ENCODE results near the gene GATA6. TPM values are rescaled to one million over a fixed set of nuclear protein-coding genes. Genes with fewer than 3 reads are reported as not detected.

The GATA6 gene
- total RNA-seq, 1 experiment from 2014 or later, result 2.9 TPM

GRCh38 chr18:22166069-22166950 is 3.1 kb upstream of the GATA6 start:
- no peak for DNase-seq (ENCODE audit: low read depth)

DNA sequence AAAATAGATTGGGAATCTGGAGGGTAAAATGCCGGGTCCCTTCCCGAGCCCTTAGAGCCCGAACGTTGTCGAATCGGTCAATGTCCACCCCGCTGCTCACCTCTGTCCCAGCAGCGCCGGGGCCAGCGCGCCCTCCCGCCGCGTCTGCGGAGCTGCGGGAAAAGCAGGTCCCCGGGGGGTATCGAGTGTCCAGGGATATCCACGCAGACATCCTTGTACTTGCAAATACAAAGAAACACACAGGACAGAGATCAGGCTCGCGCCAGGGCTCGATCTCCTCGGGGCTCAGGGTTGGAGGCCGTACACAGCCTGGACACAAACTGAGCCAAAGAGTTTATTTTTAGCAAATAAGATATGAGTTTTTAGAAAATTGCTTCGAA is 2.3 kb upstream of the GATA6 start:
- DNase-seq (ENCODE audit: low read depth), result no peak

- no peak for DNase-seq (ENCODE audit: low read depth)
Observed at GRCh38 chr18:22167471-22168241, 1.7 kb upstream of the GATA6 start.

GRCh38 chr18:22168360-22168921 is 948 bp upstream of the GATA6 start:
- peak; percentile 45 for DNase-seq (ENCODE audit: low read depth)

- peak; percentile 41 for DNase-seq (ENCODE audit: low read depth)
Observed at GRCh38 chr18:22169889-22170420, 566 bp downstream of the GATA6 start.

GRCh38 chr18:22170421-22171257 is 1.2 kb downstream of the GATA6 start:
- peak; percentile 75 for DNase-seq (ENCODE audit: low read depth)

GRCh38 chr18:22171258-22172119 is 2.1 kb downstream of the GATA6 start:
- DNase-seq (ENCODE audit: low read depth), result no peak

- DNase-seq (ENCODE audit: low read depth), result no peak
Observed at GRCh38 chr18:22172120-22172582, 2.8 kb downstream of the GATA6 start.

- no peak for DNase-seq (ENCODE audit: low read depth)
Observed at GRCh38 chr18:22172594-22173049, 3.2 kb downstream of the GATA6 start.

DNA sequence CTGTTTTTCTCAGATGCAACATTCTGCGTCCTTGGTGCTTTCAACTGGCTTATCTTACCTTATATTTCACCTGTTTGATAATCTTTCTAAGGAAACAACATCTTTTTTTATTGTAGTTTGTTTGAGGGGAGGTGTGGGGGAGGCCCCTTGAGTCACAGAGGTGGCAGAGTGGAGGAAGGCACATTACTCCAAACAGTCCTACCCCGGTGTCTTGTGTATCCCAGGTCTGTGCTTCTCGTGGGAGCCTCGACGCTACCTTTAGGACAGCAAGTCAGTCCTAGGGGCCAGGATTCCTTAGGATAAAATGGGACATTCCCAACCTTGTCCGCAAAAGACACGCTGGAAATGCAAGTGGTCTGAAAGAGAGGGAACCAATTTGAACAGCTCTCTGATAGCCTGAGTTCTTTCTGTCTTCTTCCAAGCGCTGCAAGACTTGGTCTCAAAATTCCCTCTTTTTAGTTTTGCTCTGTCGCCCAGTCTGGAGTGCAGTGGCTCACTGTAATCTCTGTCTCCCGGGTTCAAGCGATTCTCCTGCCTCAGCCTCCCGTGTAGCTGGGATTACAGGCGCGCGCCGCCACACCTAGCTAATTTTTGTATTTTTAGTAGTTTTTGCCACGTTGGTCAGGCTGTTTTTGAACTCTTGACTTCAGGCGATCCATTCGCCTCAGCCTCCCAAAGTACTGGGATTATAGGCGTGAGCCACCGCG is 4.0 kb downstream of the GATA6 start:
- no peak for DNase-seq (ENCODE audit: low read depth)

DNA sequence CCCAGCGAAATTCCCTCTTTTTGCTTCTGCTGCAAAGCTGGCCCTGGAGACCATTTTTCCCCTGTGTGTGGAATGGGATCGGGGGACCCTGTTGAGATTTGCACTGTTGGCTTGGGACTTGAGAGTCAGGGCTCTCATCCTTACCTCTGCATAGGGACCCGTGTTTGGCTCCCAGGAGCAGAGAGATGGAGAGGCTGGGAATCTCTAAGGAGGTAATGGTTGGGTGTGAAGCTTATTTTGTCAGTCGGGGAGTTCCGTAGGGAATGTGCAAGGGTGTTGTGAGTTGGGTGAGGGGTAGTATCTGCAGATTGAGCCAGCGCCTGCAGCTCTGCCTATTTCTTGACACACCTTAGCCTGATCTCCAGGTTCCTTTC is 4.5 kb downstream of the GATA6 start:
- DNase-seq (ENCODE audit: low read depth), result no peak

DNA sequence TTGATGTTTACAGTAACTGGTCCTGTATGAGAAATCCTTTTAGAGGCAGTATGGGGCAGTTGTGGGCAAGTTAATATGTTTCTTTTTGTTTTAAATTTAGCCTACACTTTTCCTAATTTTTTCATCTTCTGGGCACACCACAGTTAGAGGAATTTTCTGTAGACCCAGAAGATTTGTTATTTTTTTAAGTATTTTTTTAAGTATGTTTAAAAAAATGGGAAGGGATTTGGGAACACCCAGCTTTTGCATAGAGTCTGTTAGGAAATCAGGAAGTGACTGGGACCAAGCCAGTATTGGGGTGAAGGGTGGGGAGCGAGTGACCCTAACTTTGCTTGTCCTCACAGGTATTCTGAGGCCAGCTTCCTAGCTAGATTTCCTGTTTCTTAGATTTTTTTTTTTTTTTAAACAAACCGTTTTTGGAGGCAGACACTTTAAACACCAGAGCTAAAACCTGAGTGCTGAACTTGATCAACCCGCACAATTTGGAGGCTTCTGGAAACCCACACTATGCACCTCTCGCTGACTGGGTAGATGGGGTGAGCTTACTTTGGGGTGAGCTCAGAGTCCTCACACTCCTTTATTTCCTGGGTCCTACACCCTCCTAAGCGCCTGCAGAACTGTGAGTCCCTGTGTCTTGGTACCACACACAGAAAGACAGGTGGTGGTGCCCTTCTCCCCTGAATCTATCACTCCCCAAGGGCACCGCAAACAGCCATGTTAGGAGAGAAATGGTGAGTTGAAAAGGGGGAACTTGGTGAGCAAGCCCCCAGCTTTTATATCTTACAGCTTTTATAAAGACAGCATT is 5.2 kb downstream of the GATA6 start:
- no peak for DNase-seq (ENCODE audit: low read depth)

GRCh38 chr18:22175346-22175745 is 6.0 kb downstream of the GATA6 start:
- DNase-seq (ENCODE audit: low read depth), result no peak

DNA sequence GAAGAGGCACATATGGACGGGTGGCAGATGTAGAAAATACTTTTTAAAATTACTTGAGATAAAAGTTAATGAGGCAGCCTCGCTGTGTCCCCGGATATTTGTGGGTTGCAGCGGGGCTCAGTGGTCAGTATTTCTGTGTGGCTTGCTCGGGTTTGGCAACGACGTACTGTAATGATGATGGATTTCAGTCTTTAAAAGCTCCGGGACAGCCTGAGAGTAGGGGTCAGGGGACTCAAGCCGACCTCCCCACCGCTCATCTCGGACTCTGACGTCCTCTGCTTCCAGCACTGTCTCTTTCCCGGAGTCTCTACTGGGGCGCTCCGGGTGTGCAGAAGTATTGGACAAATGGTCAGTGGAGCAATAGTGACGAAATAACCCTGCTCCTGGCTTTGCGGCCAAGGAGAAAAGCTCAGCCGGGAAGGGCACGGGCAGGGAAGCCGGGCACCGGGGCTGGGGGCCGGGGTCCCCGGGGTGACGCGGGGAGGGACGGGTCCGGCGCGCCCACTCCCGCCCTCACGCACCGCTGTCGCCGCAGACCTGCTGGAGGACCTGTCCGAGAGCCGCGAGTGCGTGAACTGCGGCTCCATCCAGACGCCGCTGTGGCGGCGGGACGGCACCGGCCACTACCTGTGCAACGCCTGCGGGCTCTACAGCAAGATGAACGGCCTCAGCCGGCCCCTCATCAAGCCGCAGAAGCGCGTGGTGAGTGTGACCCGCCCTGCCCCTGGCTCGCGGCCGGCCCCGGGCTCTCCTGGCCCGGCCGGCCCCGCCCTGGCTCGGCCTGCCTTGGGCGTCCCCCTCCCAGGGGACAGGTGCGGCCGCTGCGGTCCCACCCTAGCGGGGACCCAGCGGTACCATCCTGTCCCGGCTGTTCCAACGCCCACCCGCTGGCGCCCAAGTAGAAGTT is 7.3 kb downstream of the GATA6 start:
- DNase-seq (ENCODE audit: low read depth), result no peak

DNA sequence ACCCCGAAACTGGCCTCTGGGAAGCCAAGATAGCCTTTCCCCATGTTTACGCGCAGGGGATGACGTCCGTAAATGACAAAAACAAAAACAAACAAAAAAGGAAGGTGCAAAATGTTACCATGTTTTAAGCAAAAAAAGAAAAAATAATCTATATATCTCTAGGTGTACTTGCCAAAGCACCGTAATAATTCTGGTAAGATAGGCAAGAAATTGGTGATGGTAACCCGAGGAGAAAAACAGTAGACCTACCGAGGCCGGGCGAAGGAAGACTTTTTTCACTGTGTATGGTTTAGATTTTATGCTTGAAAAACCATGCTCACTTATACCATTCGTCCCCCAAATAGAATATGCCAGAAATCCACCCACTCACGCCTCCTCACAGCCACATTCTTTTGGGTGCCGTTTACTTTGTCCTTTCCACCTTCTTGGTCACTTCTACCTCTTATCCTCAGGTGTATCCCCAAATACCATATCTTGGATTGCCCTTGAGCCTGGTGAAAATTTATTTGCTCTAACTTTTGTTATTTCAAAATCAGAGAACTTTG is 8.0 kb downstream of the GATA6 start:
- DNase-seq (ENCODE audit: low read depth), result no peak

DNA sequence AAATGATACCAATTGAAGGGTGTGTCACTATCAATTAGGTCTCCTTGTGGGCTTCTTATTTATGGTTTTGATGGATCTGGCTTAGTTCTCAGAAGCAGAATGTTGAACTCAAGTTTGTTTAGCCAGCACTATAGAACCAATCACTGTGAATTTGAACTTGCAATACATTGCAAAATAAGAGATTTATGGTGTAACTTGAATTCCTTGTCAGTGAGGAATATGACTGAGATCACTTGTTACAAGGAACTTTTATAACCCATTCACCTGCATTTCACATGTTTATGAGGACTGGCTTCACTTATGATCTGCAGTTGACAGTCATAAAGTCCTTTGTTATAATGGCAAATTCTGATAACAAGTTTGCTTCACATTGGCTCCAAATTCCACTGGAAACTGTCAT is 9.8 kb downstream of the GATA6 start:
- DNase-seq (ENCODE audit: low read depth), result no peak

GRCh38 chr18:22179631-22180030 is 10.2 kb downstream of the GATA6 start:
- DNase-seq (ENCODE audit: low read depth), result no peak

All from RPMI7951 (cell line).